Prostate gland (tissue), 2 donors: ENCODE measurements around the gene NEO1. TPM values are rescaled to one million over a fixed set of nuclear protein-coding genes. Genes with fewer than 3 reads are reported as not detected.

ENCODE experiments used
- DNase-seq: peaks from one replicate; pipeline ENCODE4 v3.0.0-alpha.2; 2019; ENCODE audit warnings: low spot score
- H3K27ac ChIP-seq, 2 donors: fragments of 200-600 bp; sonication (generic); 2 replicates each; pipeline ENCODE4 v1.5.1; 2017 to 2019
- H3K27me3 ChIP-seq: fragments of 200-600 bp; sonication (generic); replicated peaks from 2 replicates; pipeline ENCODE4 v1.5.1; 2019; ENCODE audit not compliant: insufficient read depth
- H3K36me3 ChIP-seq, 2 donors: fragments of 200-600 bp; sonication (generic); 1 replicate in 1 of 2; 2 replicates in 1 of 2; pipeline versions ENCODE4 v1.5.1 to v1.8.1; 2017 to 2019
- H3K4me1 ChIP-seq: fragments of 200-600 bp; sonication (generic); replicated peaks from 2 replicates; pipeline ENCODE4 v1.5.1; 2019
- H3K4me3 ChIP-seq, 2 donors: fragments of 200-600 bp; sonication (generic); 2 replicates each; pipeline ENCODE4 v1.5.1; 2017 to 2019
- H3K9me3 ChIP-seq: fragments of 200-600 bp; sonication (generic); 2 replicates; pipeline ENCODE4 v1.5.1; 2017
- CTCF ChIP-seq, 4 experiments: fragments of 200-600 bp in 2 of 4; fragments of 450-650 bp in 2 of 4; sonication (generic) in 2 of 4; IDR thresholded peaks; 1 replicate in 3 of 4; 2 replicates in 1 of 4; pipeline ENCODE4 v1.5.1; 2016 to 2019; ENCODE audit warnings: antibody characterized with exemption in 4 of 4, mild to moderate bottlenecking in 2 of 4, moderate library complexity in 2 of 4
- POLR2A ChIP-seq: fragments of 450-650 bp; IDR thresholded peaks from one replicate; pipeline ENCODE4 v1.6.1; 2016; ENCODE audit warnings: antibody characterized with exemption, mild to moderate bottlenecking
- POLR2AphosphoS5 ChIP-seq: sonication (generic); formaldehyde crosslinking; IDR thresholded peaks from one replicate; pipeline ENCODE4 v1.6.1; 2017; ENCODE audit warnings: antibody characterized with exemption
- WGBS: methylation state at CpG from one replicate; pipeline ENCODE4 v1.1.5; 2018; 5-methylcytosine and 5-hydroxymethylcytosine counted together
- intact Hi-C: fragments of 100-400 bp; cut with DNase I; formaldehyde crosslinking; loops from one replicate; pipeline ENCODE4 v1.14.2; 2022
- total RNA-seq, 2 donors: library from RNA; depleted of rRNA; stranded (reverse); fragments of >200 nt; gene quantifications; one replicate each; pipeline ENCODE4 v1.1.0, GENCODE V29; 2016

Gene NEO1
- total RNA-seq, 2 donors from 2014 or later = 75.0 to 80.7 TPM

GRCh38 chr15:73028831-73029451, 23.3 kb upstream of the NEO1 start:
- WGBS = 65% methylated on average over 7 of the region's 7 CpGs
- Histone ChIP-seq H3K9me3 (no peaks in the 10 kb centered on the region), H3K27me3 (no peaks in the 10 kb centered on the region), H3K36me3 (no peaks in the 10 kb centered on the region), H3K27ac (no peak overlapping the region), H3K4me3 (no peak overlapping the region), H3K4me1 (no peaks in the 10 kb centered on the region)
- no peak for DNase-seq
- TF ChIP-seq POLR2A = no peak
- TF ChIP-seq CTCF (IDR thresholded peaks at IDR 0.05) = no peak
- TF ChIP-seq POLR2AphosphoS5 = no peak
- intact Hi-C loops = no loop called here

- Histone ChIP-seq H3K4me3 (no peak overlapping the region), H3K36me3 (no peaks in the 10 kb centered on the region), H3K27me3 (no peaks in the 10 kb centered on the region), H3K9me3 (no peaks in the 10 kb centered on the region), H3K27ac (no peak overlapping the region), H3K4me1 (no peaks in the 10 kb centered on the region)
- no peak for TF ChIP-seq CTCF (IDR thresholded peaks at IDR 0.05)
- no peak for TF ChIP-seq POLR2A
- TF ChIP-seq POLR2AphosphoS5 = no peak
- 63% methylated on average over 4 of the region's 4 CpGs for WGBS
- intact Hi-C loops = no loop called here
- no peak for DNase-seq
These were observed 22.1 kb upstream of the NEO1 start for GRCh38 chr15:73030122-73030679.

- Histone ChIP-seq H3K27ac (no peak overlapping the region), H3K9me3 (no peaks in the 10 kb centered on the region), H3K4me1 (no peaks in the 10 kb centered on the region), H3K36me3 (no peaks in the 10 kb centered on the region), H3K4me3 (no peak overlapping the region), H3K27me3 (no peaks in the 10 kb centered on the region)
- intact Hi-C loops = no loop called here
- DNase-seq = no peak
- WGBS = 93% methylated on average over 2 of the region's 2 CpGs
- TF ChIP-seq CTCF (IDR thresholded peaks at IDR 0.05) (no peak), POLR2AphosphoS5 (no peak), POLR2A (no peak)
These were observed 20.6 kb upstream of the NEO1 start for GRCh38 chr15:73031648-73032047.

- intact Hi-C loops = no loop called here
- WGBS = 92% methylated on average over 5 of the region's 5 CpGs
- H3K36me3 ChIP-seq = no peaks in the 10 kb centered on the region
These were observed 18.7 kb upstream of the NEO1 start for GRCh38 chr15:73033611-73034010.

More at GRCh38 chr15:73033611-73034010, 18.7 kb upstream of the NEO1 start:
- Histone ChIP-seq H3K4me1 (no peaks in the 10 kb centered on the region), H3K27ac (no peak overlapping the region), H3K4me3 (no peak overlapping the region), H3K9me3 (no peaks in the 10 kb centered on the region), H3K27me3 (no peaks in the 10 kb centered on the region)
- no peak for DNase-seq
- TF ChIP-seq CTCF (IDR thresholded peaks at IDR 0.05) (no peak), POLR2AphosphoS5 (no peak), POLR2A (no peak)
